ENCODE measurements around the gene SERPINB10. TPM values are rescaled to one million over a fixed set of nuclear protein-coding genes. Genes with fewer than 3 reads are reported as not detected.

SERPINB10 gene
- total RNA-seq, 1 donor = not detected

GRCh38 chr18:63890237-63890949 is 17.4 kb upstream of the SERPINB10 start:
- DNase-seq (ENCODE audit: low read depth) = no peak
- H3K4me3 ChIP-seq (ENCODE audit: low read depth, low read length) = no peak overlapping the region
- TF ChIP-seq CTCF (IDR thresholded peaks at IDR 0.05; ENCODE audit: insufficient read depth, low read length) = no peak

DNA sequence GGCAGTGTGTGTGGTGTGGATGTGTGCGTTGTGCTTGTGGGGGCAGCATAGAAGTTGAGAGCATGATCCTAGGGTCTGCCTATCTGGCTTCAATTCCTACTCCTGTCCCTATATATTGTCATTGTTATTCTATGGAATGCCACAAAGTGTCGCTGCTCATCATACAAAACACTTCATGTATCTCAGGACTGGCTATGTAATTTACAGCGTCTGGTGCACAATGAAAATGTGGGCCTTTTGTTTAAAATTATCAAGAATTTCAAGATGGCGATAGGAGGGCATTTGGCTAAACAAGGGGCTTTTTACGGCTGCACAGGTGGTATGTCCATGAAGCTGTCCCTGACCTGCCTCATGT is 16.8 kb upstream of the SERPINB10 start:
- TF ChIP-seq CTCF (IDR thresholded peaks at IDR 0.05; ENCODE audit: insufficient read depth, low read length) = no peak
- no peak for DNase-seq (ENCODE audit: low read depth)
- H3K4me3 ChIP-seq (ENCODE audit: low read depth, low read length) = no peak overlapping the region

DNA sequence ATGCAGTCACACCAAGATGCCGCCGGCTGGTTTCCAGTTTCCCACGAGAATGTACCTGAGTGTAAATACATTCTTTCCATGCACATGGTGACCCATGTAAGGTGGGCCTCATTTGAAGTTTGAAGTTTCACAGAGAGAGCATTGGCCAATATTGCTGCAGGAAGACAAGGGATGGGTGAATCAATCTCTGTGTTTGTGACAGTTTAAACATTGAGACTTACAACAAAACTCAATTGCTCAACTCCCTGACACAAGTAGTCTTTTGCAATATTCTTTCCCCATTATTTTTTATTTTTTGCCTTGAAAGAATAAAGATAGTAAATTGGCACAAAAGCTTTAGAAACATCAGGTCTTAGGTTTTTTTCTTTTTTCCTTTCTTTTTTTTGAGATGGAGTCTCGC is 15.2 kb upstream of the SERPINB10 start:
- H3K4me3 ChIP-seq (ENCODE audit: low read depth, low read length) = no peak overlapping the region
- TF ChIP-seq CTCF (IDR thresholded peaks at IDR 0.05; ENCODE audit: insufficient read depth, low read length) = no peak
- no peak for DNase-seq (ENCODE audit: low read depth)

- DNase-seq (ENCODE audit: low read depth) = no peak
- no peak for TF ChIP-seq CTCF (IDR thresholded peaks at IDR 0.05; ENCODE audit: insufficient read depth, low read length)
- no peak overlapping the region for H3K4me3 ChIP-seq (ENCODE audit: low read depth, low read length)
Observed at GRCh38 chr18:63894106-63894772, 13.5 kb upstream of the SERPINB10 start.

DNA sequence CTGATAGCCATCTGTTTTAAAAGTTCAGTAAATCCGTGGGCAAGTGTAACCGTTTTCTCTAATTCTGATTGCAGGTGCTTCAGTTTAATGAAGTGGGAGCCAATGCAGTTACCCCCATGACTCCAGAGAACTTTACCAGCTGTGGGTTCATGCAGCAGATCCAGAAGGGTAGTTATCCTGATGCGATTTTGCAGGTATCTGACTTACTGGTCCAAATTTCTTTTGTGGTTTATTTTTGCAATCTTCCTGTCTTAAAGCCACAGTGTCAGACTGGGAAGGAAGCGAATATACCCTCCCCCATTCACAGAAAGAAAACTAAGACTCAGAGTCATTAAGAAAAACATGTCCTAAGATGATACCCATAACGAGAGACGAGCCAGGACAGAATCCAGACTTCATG is 12.6 kb upstream of the SERPINB10 start:
- no peak overlapping the region for H3K4me3 ChIP-seq (ENCODE audit: low read depth, low read length)
- no peak for DNase-seq (ENCODE audit: low read depth)
- TF ChIP-seq CTCF (IDR thresholded peaks at IDR 0.05; ENCODE audit: insufficient read depth, low read length) = no peak

- H3K4me3 ChIP-seq (ENCODE audit: low read depth, low read length) = no peak overlapping the region
- TF ChIP-seq CTCF (IDR thresholded peaks at IDR 0.05; ENCODE audit: insufficient read depth, low read length) = no peak
- peak; percentile 5 for DNase-seq (ENCODE audit: low read depth)
Observed at GRCh38 chr18:63897072-63897471, 10.7 kb upstream of the SERPINB10 start.
